HepG2 (cell line): ENCODE data around the gene RUVBL1. TPM values are rescaled to one million over a fixed set of nuclear protein-coding genes. Genes with fewer than 3 reads are reported as not detected.

ENCODE experiments used
- ATAC-seq: fragments of 200-7000 bp; cut with Tn5 transposase; 3 replicates; pipeline ENCODE4 v1.9.1; 2020; ENCODE audit warnings: mild to moderate bottlenecking, moderate library complexity
- BruUV-seq: library from RNA; stranded (reverse); fragments of 400-500 nt; replicated peaks from 2 replicates; lab custom pipeline; 2021; lab: Mats Ljungman, UMichigan
- CTCF ChIA-PET: fragments of 300-600 bp; formaldehyde crosslinking; extraction: SDS; loops from one replicate; lab custom pipeline; 2021; ENCODE audit warnings: low total read pairs, inconsistent platforms, low intra/inter-chr PET ratio; lab: Yijun Ruan, JAX
- POLR2A ChIA-PET: fragments of 350-600 bp; sonication (Branson Sonifier 250); formaldehyde crosslinking; loops from one replicate; lab custom pipeline; 2020; ENCODE audit warnings: antibody characterized with exemption, inconsistent platforms; lab: Yijun Ruan, JAX
- DNase-seq: peaks from one replicate; pipeline ENCODE4 v3.0.0-alpha.2; 2015; ENCODE audit warnings: low spot score
- FAIRE-seq: peaks from 3 replicates; lab custom pipeline; 2011; peaks lifted over from hg19 to GRCh38; lab: Jason Lieb, UNC
- H2AFZ ChIP-seq: one replicate; pipeline ENCODE4 v1.6.1; 2011; ENCODE audit warnings: low read length, inconsistent platforms
- H3K27ac ChIP-seq: fragments of 300-600 bp; 3 replicates; pipeline ENCODE4 v1.8.0; 2011; ENCODE audit warnings: mixed run types, mild to moderate bottlenecking, mixed read lengths, low read length, inconsistent platforms; ENCODE audit not compliant: insufficient read depth; ENCODE audit errors: extremely low read length
- H3K27me3 ChIP-seq, 2 experiments: fragments of 200-600 bp in 1 of 2; 2 replicates in 1 of 2; 3 replicates in 1 of 2; pipeline versions ENCODE4 v1.6.0 to v1.8.0; 2011; ENCODE audit warnings: low read length in 2 of 2, mild to moderate bottlenecking in 2 of 2, moderate library complexity in 2 of 2, inconsistent platforms in 1 of 2; ENCODE audit not compliant: insufficient read depth in 2 of 2, control insufficient read depth in 1 of 2
- H3K36me3 ChIP-seq, 2 experiments: fragments of 200-600 bp in 1 of 2; replicated peaks in 1 of 2; 2 replicates in 1 of 2; 3 replicates in 1 of 2; pipeline versions ENCODE4 v1.5.1 to v1.8.0; 2011; ENCODE audit warnings: low read length in 2 of 2, inconsistent platforms in 1 of 2; ENCODE audit not compliant: insufficient read depth in 2 of 2, control insufficient read depth in 1 of 2
- H3K4me1 ChIP-seq: 2 replicates; pipeline ENCODE4 v1.5.1; 2012; ENCODE audit warnings: low read length, inconsistent platforms; ENCODE audit not compliant: insufficient read depth
- H3K4me2 ChIP-seq: 2 replicates; pipeline ENCODE4 v1.6.0; 2011; ENCODE audit warnings: low read depth, low read length, inconsistent platforms
- H3K4me3 ChIP-seq, 3 experiments: fragments of 200-600 bp in 1 of 3; sonication (generic), shearing (Covaris generic) in 1 of 3; replicated peaks in 1 of 3; 2 replicates each; pipeline ENCODE4 v1.5.1; 2011 to 2016; ENCODE audit warnings: low read length in 3 of 3, inconsistent platforms in 2 of 3, low read depth in 2 of 3, mild to moderate bottlenecking in 2 of 3, control low read depth in 1 of 3, mixed read lengths in 1 of 3; ENCODE audit not compliant: insufficient read depth in 1 of 3
- H3K79me2 ChIP-seq: one replicate; pipeline ENCODE4 v1.6.1; 2011; ENCODE audit warnings: low read length, inconsistent platforms; ENCODE audit not compliant: insufficient read depth
- H3K9ac ChIP-seq: 2 replicates; pipeline ENCODE4 v1.6.0; 2011; ENCODE audit warnings: mild to moderate bottlenecking, low read depth, low read length, inconsistent platforms; ENCODE audit not compliant: insufficient read depth
- H3K9me3 ChIP-seq: 2 replicates; pipeline ENCODE4 v1.5.1; 2012; ENCODE audit warnings: mild to moderate bottlenecking, low read length
- H4K20me1 ChIP-seq: 2 replicates; pipeline ENCODE4 v1.6.0; 2011; ENCODE audit warnings: inconsistent platforms, mild to moderate bottlenecking, low read length, moderate library complexity; ENCODE audit not compliant: insufficient read depth
- ARID3A ChIP-seq: IDR thresholded peaks from 2 replicates; pipeline ENCODE4 v1.6.1; 2012; ENCODE audit warnings: low read depth, low read length, improper control_type of control experiment
- EZH2 ChIP-seq: conservative IDR thresholded peaks from 2 replicates; pipeline ENCODE4 v1.6.1; 2012; ENCODE audit warnings: mild to moderate bottlenecking, low read depth, low read length, moderate library complexity
- FOSL2 ChIP-seq: sonication (generic); formaldehyde crosslinking; IDR thresholded peaks from 2 replicates; pipeline ENCODE4 v1.4.0; 2020; ENCODE audit warnings: missing genetic modification reagents
- FOXK2 ChIP-seq: fragments of 450-650 bp; IDR thresholded peaks from 2 replicates; pipeline ENCODE4 v1.6.1; 2016
- HNF4G ChIP-seq, 2 experiments: sonication (generic) in 1 of 2; formaldehyde crosslinking in 1 of 2; IDR thresholded peaks; 2 replicates each; pipeline versions ENCODE4 v1.4.0 to v1.6.1; 2011 to 2020; ENCODE audit warnings: borderline replicate concordance in 2 of 2, low read depth in 2 of 2, mild to moderate bottlenecking in 2 of 2, low read length in 1 of 2, missing genetic modification reagents in 1 of 2, moderate library complexity in 1 of 2
- HNRNPL ChIP-seq: fragments of 200-400 bp; formaldehyde crosslinking; IDR thresholded peaks from 2 replicates; pipeline ENCODE4 v1.6.1; 2017; ENCODE audit warnings: mild to moderate bottlenecking, low read depth, low read length
- NR2C2 ChIP-seq: sonication (generic); formaldehyde crosslinking; IDR thresholded peaks from 2 replicates; pipeline ENCODE4 v1.4.0; 2020; ENCODE audit warnings: missing genetic modification reagents, mild to moderate bottlenecking, moderate library complexity, borderline replicate concordance
- NR2F1 ChIP-seq, 2 experiments: fragments of 450-650 bp in 1 of 2; formaldehyde crosslinking in 1 of 2; IDR thresholded peaks; 2 replicates each; pipeline versions ENCODE4 v1.5.0 to v1.6.1; 2016 to 2020; ENCODE audit warnings: mild to moderate bottlenecking in 1 of 2, missing compliant biosample characterization in 1 of 2, missing genetic modification reagents in 1 of 2, moderate library complexity in 1 of 2
- SKI ChIP-seq: fragments of 450-650 bp; IDR thresholded peaks from one replicate; pipeline ENCODE4 v1.6.1; 2018; ENCODE audit warnings: mild to moderate bottlenecking; ENCODE audit not compliant: partially characterized antibody
- SNAPC2 ChIP-seq: sonication (generic); formaldehyde crosslinking; IDR thresholded peaks from 2 replicates; pipeline ENCODE4 v1.8.1; 2022; ENCODE audit warnings: mild to moderate bottlenecking, missing genetic modification reagents
- TEAD3 ChIP-seq: optimal IDR thresholded peaks from 2 replicates; pipeline ENCODE3; 2016; ENCODE audit warnings: borderline replicate concordance
- TRIM24 ChIP-seq: sonication (generic); formaldehyde crosslinking; IDR thresholded peaks from 2 replicates; pipeline ENCODE4 v1.8.0; 2022; ENCODE audit warnings: mild to moderate bottlenecking, missing genetic modification reagents
- ZNF547 ChIP-seq: sonication (generic); formaldehyde crosslinking; IDR thresholded peaks from 2 replicates; pipeline ENCODE4 v1.5.1; 2020; ENCODE audit warnings: mild to moderate bottlenecking, missing genetic modification reagents
- ZNF556 ChIP-seq: sonication (generic); formaldehyde crosslinking; IDR thresholded peaks from 2 replicates; pipeline ENCODE4 v1.4.0; 2020; ENCODE audit warnings: mild to moderate bottlenecking, missing genetic modification reagents, borderline replicate concordance
- ZNF737 ChIP-seq: sonication (generic); formaldehyde crosslinking; IDR thresholded peaks from 2 replicates; pipeline ENCODE4 v1.5.0; 2020; ENCODE audit warnings: missing genetic modification reagents, mild to moderate bottlenecking, borderline replicate concordance
- ZNF766 ChIP-seq: sonication (generic); formaldehyde crosslinking; IDR thresholded peaks from 2 replicates; pipeline ENCODE4 v1.5.0; 2020; ENCODE audit warnings: missing genetic modification reagents, borderline replicate concordance
- WGBS: methylation state at CpG from one replicate; pipeline ENCODE4 v1.1.6; 2017; ENCODE audit warnings: low lambda C conversion rate; 5-methylcytosine and 5-hydroxymethylcytosine counted together
- in situ Hi-C: cut with HindIII; loops from 2 replicates; pipeline ENCODE4 v1.10.0; 2017; ENCODE audit warnings: low pct_unique_long_range_greater_than_20kb; ENCODE audit not compliant: extremely low pct_ligation_motif_present
- intact Hi-C: fragments of 100-400 bp; cut with micrococcal nuclease; formaldehyde crosslinking; loops from one replicate; pipeline ENCODE4 v1.10.0; 2022; ENCODE audit not compliant: unreplicated experiment
- polyA plus RNA-seq, 8 experiments: library from polyadenylated mRNA; depleted of rRNA in 3 of 8; stranded (reverse) in 7 of 8; unstranded in 1 of 8; fragments of >200 nt; fragmentation: Illumina TruSeq in 4 of 8; extraction: Trizol in 4 of 8; gene quantifications; 2 replicates each; pipeline versions ENCODE4 v1.2.1 to v1.2.3, GENCODE V29; 2011 to 2016; ENCODE audit warnings: low read depth in 4 of 8, missing spikeins in 1 of 8, mixed read lengths in 1 of 8; ENCODE audit not compliant: insufficient read depth in 1 of 8
- total RNA-seq, 5 experiments: library from RNA; depleted of rRNA; stranded (reverse); fragments of >200 nt; fragmentation: Illumina TruSeq; extraction: Trizol; gene quantifications; 2 replicates each; pipeline ENCODE4 v1.2.3, GENCODE V29; 2016; ENCODE audit warnings: low read depth in 1 of 5
- TF ChIP-seq, protein P1 (sequence below): sonication (generic); formaldehyde crosslinking; IDR thresholded peaks from 2 replicates; pipeline ENCODE4 v1.9.0; 2021; ENCODE audit warnings: missing genetic modification reagents, mild to moderate bottlenecking, borderline replicate concordance
- TF ChIP-seq, protein P2 (sequence below): sonication (generic); formaldehyde crosslinking; conservative IDR thresholded peaks from 2 replicates; pipeline ENCODE4 v1.4.0; 2020; ENCODE audit warnings: missing genetic modification reagents

The RUVBL1 gene
- total and polyA plus RNA-seq, 2 of the 13 experiments (the other 11 are each of a cell fraction or from before 2014, with no cell fraction given), result 32.7 to 86.3 TPM

GRCh38 chr3:128081226-128081625, 42.4 kb downstream of the RUVBL1 start (continued):
- no peak for TF ChIP-seq ARID3A
- no peak for TF ChIP-seq NR2C2 (CRISPR knock-in tag)
- TF ChIP-seq ZNF766, result no peak
- TF ChIP-seq FOXK2, result no peak
- TF ChIP-seq, all 625 proteins: peak for 0

- ChIA-PET CTCF (no interaction called here), POLR2A (interaction anchor here (1.2 kb wide), 1 partner anchor 43 kb away, joined by 5 read pairs; the partner anchor contains the start of gene RUVBL1)
- no peak overlapping the region for H3K27ac ChIP-seq
- ATAC-seq, result no peak
- BruUV-seq, result no TSS peak
- H2AFZ ChIP-seq, result no peak overlapping the region
- no peak overlapping the region for H3K9ac ChIP-seq
- H4K20me1 ChIP-seq, result no peaks in the 10 kb centered on the region
- intact Hi-C loops, result no loop called here
- peaks cover 10% of the 10 kb centered on the region; the same call in 1 of the 2 replicates for H3K4me1 ChIP-seq
- H3K79me2 ChIP-seq, result no peaks in the 10 kb centered on the region
- H3K9me3 ChIP-seq, result no peaks in the 10 kb centered on the region
- H3K36me3 ChIP-seq, result peaks cover 18 to 71% of the 10 kb centered on the region in 2 experiments
- DNase-seq, result peak; percentile 62
- FAIRE-seq, result no peak
- no peak overlapping the region for H3K4me2 ChIP-seq
- H3K27me3 ChIP-seq, result no peaks in the 10 kb centered on the region
- in situ Hi-C loops, result no loop called here
- 63% methylated on average over 6 of the region's 6 CpGs for WGBS
- H3K4me3 ChIP-seq, result no peak overlapping the region
- TF ChIP-seq, protein P1, sequence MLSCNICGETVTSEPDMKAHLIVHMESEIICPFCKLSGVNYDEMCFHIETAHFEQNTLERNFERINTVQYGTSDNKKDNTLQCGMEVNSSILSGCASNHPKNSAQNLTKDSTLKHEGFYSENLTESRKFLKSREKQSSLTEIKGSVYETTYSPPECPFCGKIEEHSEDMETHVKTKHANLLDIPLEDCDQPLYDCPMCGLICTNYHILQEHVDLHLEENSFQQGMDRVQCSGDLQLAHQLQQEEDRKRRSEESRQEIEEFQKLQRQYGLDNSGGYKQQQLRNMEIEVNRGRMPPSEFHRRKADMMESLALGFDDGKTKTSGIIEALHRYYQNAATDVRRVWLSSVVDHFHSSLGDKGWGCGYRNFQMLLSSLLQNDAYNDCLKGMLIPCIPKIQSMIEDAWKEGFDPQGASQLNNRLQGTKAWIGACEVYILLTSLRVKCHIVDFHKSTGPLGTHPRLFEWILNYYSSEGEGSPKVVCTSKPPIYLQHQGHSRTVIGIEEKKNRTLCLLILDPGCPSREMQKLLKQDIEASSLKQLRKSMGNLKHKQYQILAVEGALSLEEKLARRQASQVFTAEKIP (CRISPR knock-in tag), result no peak
- TF ChIP-seq ZNF556 (CRISPR knock-in tag) (no peak), SNAPC2 (CRISPR knock-in tag) (no peak), TEAD3 (CRISPR knock-in tag) (peak; percentile 27), EZH2 (no peak), HNF4G (IDR thresholded peaks at IDR 0.05; ENCODE audit: borderline replicate concordance, low read depth, low read length) (no peak), HNF4G (CRISPR knock-in tag; IDR thresholded peaks at IDR 0.05; ENCODE audit: borderline replicate concordance, low read depth) (no peak), ZNF737 (no peak), HNRNPL (no peak), ZNF547 (CRISPR knock-in tag) (no peak), TRIM24 (CRISPR knock-in tag) (no peak), FOSL2 (peak; percentile 92), SKI (no peak), NR2F1 (CRISPR knock-in tag; IDR thresholded peaks at IDR 0.05) (peak; percentile 46 to 71)
- TF ChIP-seq, protein P2, sequence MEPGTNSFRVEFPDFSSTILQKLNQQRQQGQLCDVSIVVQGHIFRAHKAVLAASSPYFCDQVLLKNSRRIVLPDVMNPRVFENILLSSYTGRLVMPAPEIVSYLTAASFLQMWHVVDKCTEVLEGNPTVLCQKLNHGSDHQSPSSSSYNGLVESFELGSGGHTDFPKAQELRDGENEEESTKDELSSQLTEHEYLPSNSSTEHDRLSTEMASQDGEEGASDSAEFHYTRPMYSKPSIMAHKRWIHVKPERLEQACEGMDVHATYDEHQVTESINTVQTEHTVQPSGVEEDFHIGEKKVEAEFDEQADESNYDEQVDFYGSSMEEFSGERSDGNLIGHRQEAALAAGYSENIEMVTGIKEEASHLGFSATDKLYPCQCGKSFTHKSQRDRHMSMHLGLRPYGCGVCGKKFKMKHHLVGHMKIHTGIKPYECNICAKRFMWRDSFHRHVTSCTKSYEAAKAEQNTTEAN (CRISPR knock-in tag), result no peak
These were observed 43.1 kb downstream of the RUVBL1 start for GRCh38 chr3:128080323-128081080.
